ENCODE data around the gene DIRAS1.

GRCh38 chr19:2711172-2711874, 9.8 kb downstream of the DIRAS1 start:
- TF ChIP-seq CTCF (IDR thresholded peaks at IDR 0.05; ENCODE audit: insufficient read depth, low read length), result no peak
- TF ChIP-seq POLR2AphosphoS5 (IDR thresholded peaks at IDR 0.05; ENCODE audit: low read depth), result no peak
- no peak for TF ChIP-seq GABPA (IDR thresholded peaks at IDR 0.05; ENCODE audit: low read depth)
- TF ChIP-seq REST (IDR thresholded peaks at IDR 0.05; ENCODE audit: insufficient replicate concordance, low read depth), result no peak
- peak; percentile 47; the same call in 1 of the 2 replicates for TF ChIP-seq SPI1 (IDR thresholded peaks at IDR 0.05; ENCODE audit: borderline replicate concordance, low read depth)

Measured in HL-60 (cell line).